Measurements from ENCODE around the gene IRF5.

DNA sequence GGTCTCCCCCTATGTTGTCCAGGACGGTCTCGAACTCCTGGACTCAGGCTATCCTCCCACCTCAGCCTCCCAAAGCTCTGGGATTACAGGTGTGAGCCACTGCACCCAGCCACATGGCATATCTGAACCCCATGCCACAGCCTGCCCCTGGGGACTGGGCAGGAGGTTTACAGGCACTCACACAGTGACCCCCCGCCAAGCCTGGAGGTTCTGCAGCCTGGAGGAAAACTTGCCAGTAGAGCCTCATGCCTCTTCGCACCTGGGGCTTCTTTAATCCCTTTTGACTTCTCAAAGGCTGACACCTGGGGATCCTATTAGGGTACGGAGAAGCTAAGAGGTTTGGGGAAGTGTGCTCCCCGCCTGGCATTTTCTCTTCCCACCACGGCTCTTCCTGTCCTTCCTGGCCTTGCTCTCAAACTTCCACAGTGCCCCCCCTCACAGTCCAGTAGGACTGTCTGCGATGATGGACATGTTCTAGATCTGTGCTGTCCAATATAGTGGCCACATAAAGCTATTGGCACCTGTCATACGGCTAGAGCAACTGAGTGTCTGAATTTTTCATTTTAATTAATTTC lies 15.8 kb upstream of the IRF5 start:
- TF ChIP-seq, protein P1, sequence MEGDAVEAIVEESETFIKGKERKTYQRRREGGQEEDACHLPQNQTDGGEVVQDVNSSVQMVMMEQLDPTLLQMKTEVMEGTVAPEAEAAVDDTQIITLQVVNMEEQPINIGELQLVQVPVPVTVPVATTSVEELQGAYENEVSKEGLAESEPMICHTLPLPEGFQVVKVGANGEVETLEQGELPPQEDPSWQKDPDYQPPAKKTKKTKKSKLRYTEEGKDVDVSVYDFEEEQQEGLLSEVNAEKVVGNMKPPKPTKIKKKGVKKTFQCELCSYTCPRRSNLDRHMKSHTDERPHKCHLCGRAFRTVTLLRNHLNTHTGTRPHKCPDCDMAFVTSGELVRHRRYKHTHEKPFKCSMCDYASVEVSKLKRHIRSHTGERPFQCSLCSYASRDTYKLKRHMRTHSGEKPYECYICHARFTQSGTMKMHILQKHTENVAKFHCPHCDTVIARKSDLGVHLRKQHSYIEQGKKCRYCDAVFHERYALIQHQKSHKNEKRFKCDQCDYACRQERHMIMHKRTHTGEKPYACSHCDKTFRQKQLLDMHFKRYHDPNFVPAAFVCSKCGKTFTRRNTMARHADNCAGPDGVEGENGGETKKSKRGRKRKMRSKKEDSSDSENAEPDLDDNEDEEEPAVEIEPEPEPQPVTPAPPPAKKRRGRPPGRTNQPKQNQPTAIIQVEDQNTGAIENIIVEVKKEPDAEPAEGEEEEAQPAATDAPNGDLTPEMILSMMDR (IDR thresholded peaks at IDR 0.05), result no peak
- TF ChIP-seq ZFX (IDR thresholded peaks at IDR 0.05; ENCODE audit: borderline replicate concordance), result no peak

Data from 22Rv1 (cell line).